D721Med (cell line): ENCODE data around the gene NANOG.
"Not testable (repeated sequence)": the region's sequence is repeated elsewhere in the genome, so short reads cannot be mapped to it uniquely, and the experiment has no call there.

Experiments used
- DNase-seq: peaks from one replicate; pipeline ENCODE4 v3.0.0; 2011; ENCODE audit warnings: low spot score; ENCODE audit not compliant: insufficient read length
- FAIRE-seq: peaks from 2 replicates; lab custom pipeline; 2011; peaks lifted over from hg19 to GRCh38; lab: Jason Lieb, UNC
- TF ChIP-seq, protein P1 (sequence below): IDR thresholded peaks from 2 replicates; pipeline ENCODE4 v1.5.1; 2012; ENCODE audit warnings: mild to moderate bottlenecking, control low read depth; ENCODE audit not compliant: insufficient read depth; ENCODE audit errors: missing control alignments

The NANOG gene

DNA sequence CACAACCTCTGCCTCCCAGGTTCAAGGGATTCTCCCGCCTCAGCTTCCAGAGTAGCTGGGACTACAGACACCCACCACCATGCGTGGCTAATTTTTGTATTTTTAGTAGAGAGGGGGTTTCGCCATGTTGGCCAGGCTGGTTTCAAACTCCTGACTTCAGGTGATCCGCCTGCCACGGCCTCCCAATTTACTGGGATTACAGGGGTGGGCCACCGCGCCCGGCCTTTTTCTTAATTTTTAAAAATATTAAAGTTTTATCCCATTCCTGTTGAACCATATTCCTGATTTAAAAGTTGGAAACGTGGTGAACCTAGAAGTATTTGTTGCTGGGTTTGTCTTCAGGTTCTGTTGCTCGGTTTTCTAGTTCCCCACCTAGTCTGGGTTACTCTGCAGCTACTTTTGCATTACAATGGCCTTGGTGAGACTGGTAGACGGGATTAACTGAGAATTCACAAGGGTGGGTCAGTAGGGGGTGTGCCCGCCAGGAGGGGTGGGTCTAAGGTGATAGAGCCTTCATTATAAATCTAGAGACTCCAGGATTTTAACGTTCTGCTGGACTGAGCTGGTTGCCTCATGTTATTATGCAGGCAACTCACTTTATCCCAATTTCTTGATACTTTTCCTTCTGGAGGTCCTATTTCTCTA is at the start of gene NANOG:
Gene NANOG, plus strand, starts transcription at position 519 of the 645 bp plus-strand sequence. CDS start 213 bp downstream, outside the sequence.
- DNase-seq, FAIRE-seq: not testable (repeated sequence)

DNA sequence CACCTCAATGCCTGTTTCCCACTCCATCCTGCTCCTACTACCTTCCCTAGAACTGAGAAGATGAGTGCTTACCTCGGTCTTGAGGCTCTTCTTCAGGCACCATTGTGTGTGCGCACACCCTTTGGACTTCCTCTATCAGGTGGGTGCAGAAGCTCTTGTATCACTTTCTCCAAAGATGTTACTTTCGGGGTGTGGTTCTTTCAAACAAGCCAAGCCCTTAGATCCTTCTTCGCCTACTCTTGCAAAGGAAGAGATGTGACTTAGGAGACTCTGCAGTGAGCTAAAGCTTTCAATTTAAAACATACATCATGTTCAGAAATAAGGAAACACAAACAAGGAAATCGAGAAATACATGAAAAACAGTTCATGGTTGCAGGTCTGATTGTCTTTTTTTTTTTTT is 42.0 kb upstream of the NANOG start, which contains the start of gene CLEC4C:
Gene CLEC4C, minus strand, starts transcription at position 130 of the 400 bp plus-strand sequence. Its CDS starts 27 bp downstream, at position 103.
- no peak for FAIRE-seq
- TF ChIP-seq, protein P1, sequence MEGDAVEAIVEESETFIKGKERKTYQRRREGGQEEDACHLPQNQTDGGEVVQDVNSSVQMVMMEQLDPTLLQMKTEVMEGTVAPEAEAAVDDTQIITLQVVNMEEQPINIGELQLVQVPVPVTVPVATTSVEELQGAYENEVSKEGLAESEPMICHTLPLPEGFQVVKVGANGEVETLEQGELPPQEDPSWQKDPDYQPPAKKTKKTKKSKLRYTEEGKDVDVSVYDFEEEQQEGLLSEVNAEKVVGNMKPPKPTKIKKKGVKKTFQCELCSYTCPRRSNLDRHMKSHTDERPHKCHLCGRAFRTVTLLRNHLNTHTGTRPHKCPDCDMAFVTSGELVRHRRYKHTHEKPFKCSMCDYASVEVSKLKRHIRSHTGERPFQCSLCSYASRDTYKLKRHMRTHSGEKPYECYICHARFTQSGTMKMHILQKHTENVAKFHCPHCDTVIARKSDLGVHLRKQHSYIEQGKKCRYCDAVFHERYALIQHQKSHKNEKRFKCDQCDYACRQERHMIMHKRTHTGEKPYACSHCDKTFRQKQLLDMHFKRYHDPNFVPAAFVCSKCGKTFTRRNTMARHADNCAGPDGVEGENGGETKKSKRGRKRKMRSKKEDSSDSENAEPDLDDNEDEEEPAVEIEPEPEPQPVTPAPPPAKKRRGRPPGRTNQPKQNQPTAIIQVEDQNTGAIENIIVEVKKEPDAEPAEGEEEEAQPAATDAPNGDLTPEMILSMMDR = no peak
- no peak for DNase-seq

DNA sequence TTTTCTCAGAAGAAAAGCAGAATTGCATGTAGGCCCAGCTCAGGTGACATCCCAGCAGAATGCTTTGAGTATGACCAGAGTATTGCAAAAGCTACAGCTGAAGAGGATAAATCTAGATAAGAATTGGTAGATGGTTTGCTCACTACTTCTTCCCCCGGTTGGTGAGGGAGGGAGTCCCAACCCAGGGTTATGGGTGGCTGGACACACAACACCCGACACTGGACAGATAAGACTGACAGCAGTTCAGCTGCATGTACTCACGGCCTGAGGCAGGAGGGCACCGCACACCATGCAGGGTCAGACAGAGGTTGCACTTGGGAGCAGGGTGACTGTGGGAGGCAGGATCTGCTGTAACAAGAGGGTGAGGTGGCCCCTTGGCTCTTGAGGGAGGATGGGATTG is 40.4 kb upstream of the NANOG start:
- DNase-seq (no peak), FAIRE-seq (no peak)
- TF ChIP-seq, protein P1 = no peak

DNA sequence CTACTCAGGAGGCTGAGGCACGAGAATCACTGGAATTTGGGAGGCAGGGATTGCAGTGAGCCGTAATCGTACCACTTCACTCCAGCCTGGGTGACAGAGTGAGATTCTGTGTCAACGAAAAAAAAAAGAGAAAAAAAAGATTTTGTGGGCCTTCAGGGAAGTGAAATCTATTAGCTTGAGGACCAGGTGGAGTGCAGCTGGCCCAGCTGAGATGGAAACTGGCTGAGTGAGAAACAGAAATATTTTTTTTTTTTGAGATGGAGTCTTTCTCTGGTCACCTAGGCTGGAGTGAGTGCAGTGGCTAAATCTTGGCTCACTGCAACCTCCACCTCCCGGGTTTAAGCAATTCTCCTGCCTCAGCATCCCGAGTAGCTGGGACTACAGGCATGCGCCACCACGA is 39.8 kb upstream of the NANOG start:
- TF ChIP-seq, protein P1 = no peak

DNA sequence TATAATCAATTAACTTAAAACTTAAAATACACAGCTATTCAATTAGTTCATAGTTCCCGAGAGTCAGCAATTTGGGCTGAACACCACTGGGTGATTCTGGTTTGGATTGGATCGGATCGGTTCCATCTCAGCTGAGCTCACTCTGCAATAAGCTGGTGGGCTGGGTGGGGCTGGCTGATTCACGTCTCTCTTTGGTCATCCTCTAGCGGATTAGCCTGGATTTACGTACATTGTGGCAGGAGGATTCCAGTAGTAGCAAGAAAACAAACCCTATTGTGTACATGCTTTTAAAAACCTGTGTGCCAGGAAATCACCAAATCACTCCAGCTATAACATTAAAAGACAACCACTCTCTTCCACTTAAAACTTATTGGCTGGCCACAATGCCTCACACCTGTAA is 38.9 kb upstream of the NANOG start:
- FAIRE-seq = no peak
- TF ChIP-seq, protein P1 = no peak

More for the DNA sequence above, 39.8 kb upstream of the NANOG start:
- DNase-seq = no peak
- no peak for FAIRE-seq

DNA sequence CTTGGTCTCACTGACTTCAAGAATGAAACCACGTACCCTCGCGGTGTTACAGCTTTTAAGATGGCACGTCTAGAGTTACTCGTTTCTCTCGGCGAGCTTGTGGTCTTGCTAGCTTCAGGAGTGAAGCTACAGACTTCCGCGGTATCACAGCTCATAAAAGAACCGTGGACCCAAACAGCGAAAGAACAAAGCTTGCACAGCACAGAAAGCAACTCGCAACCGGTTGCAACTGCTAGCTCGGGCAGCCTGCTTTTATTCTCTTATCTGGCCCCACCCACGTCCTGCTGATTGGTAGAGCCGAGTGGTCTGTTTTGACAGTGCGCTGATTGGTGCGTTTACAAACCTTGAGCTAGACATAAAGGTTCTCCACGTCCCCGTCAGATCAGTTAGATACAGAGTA is 37.8 kb upstream of the NANOG start:
- DNase-seq (no peak), FAIRE-seq (no peak)
- TF ChIP-seq, protein P1 = no peak

More for the DNA sequence above, 38.9 kb upstream of the NANOG start:
- DNase-seq = no peak

DNA sequence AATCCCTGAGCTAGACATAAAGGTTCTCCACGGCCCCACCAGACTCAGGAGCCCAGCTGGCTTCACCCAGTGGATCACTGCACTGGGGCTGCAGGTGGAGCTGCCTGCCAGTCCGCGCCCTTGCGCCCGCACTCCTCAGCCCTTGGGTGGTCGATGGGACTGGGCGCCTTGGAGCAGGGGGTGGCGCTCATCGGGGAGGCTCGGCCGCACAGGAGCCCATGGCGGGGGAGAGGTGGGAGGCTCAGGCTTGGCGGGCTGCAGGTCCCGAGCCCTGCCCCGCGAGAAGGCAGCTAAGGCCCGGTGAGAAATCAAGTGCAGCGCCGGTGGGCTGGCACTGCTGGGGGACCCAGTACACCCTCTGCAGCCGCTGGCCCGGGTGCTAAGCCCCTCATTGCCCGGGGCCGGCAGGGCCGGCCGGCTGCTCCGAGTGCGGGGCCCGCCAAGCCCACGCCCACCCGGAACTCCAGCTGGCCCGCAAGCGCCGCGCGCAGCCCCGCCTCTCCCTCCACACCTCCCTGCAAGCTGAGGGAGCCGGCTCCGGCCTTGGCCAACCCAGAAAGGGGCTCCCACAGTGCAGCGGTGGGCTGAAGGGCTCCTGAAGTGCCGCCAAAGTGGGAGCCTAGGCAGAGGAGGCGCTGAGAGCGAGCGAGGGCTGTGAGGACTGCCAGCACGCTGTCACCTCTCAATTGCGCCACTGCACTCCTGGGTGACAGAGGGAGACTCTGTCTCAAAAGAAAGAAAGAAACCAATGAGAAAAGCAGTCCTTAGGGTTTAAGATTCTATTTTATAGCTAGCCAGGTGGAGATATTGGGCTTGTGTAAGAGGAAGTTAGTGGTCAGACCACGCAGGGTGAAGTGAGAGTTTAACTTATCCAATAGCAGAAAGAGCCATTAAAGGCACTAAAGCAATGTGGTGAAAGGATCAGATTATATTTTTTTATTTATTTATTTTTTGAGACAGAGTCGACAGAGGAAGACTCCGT is 37.0 kb upstream of the NANOG start:
- DNase-seq, FAIRE-seq: not testable (repeated sequence)

DNA sequence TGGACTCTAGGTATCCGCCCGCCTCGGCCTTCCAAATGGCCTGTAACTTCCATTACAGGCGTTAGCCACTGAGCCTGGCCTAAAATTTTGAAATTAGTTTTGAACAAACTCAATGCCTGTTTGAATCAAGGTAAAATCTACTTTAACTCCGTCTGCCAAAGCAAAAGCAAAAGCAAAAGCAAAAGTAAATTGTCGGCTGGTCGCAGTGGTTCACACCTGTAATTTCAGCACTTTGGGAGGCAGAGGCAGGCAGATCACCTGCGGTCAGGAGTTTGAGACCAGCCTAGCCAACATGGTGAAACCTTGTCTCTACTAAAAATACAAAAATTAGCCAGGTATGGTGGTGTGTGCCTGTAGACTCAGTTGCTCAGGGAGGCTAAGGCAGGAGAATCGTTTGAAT is 33.5 kb upstream of the NANOG start:
- FAIRE-seq = not testable (repeated sequence)

More for the DNA sequence above, 33.5 kb upstream of the NANOG start:
- not testable (repeated sequence) for DNase-seq
